HS-5 (cell line): Measurements from ENCODE around the gene CFAP410.
"Not testable (repeated sequence)": the region's sequence is repeated elsewhere in the genome, so short reads cannot be mapped to it uniquely, and the experiment has no call there.

Experiments
- DNase-seq: peaks from one replicate; pipeline ENCODE4 v3.0.0-alpha.2; 2012; ENCODE audit warnings: low read depth

CFAP410 gene

DNA sequence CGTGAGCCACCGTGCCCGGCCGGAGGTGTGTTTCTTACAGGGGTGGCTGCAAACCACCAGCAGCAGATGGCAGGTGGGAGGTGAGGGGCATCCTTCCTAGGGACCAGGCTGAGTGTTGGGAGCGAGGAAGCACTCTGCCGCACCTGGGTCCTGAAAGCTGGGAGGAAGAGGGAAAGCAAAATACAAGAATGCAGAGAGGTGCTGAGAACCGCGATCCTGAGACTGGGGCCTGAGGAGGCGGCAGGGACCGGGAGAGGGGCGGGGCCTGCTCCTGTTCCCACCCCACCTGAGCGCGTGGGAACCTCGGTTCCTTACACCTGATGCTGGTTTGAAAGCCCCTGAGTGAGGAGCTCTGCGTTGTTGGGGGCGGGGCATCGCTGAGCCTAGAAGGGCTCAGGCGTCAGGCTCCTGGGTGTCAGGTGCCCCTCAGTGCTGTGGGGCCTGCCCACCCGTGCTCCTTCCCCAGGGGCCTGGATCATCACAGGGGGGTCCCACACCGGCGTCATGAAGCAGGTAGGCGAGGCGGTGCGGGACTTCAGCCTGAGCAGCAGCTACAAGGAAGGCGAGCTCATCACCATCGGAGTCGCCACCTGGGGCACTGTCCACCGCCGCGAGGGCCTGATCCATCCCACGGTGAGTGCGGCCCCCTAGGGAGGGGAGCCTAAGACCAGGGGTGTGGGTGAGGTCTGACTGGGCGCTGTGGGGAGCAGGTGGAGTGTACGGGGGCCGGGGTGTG is 29.7 kb upstream of the CFAP410 start:
- DNase-seq: no peak

DNA sequence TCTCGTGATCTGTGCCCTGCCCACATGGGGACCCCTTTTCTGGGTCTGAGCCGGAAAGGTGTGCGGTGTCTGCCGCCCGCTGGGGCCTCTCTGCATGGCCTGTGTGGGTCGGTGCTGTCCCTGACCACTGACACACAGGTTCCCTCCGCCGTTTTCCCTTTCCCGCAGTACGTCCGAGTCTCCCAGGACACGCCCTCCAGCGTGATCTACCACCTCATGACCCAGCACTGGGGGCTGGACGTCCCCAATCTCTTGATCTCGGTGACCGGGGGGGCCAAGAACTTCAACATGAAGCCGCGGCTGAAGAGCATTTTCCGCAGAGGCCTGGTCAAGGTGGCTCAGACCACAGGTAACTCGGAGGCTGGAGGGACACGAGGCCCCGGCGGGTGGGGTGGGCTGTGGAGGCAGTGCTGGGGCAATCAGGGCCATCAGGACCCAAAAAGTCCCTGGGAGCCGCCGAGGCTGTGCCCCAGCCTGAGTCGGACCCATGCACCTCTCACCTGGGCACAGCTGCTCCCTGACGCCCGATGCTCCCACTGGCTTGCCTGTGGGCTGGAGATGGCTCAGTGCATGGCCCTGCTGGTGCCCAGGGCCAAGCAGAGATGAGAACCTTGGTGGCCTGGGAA is 27.5 kb upstream of the CFAP410 start:
- no peak for DNase-seq

GRCh38 chr21:44365967-44366585 is 26.9 kb upstream of the CFAP410 start:
- DNase-seq: no peak

DNA sequence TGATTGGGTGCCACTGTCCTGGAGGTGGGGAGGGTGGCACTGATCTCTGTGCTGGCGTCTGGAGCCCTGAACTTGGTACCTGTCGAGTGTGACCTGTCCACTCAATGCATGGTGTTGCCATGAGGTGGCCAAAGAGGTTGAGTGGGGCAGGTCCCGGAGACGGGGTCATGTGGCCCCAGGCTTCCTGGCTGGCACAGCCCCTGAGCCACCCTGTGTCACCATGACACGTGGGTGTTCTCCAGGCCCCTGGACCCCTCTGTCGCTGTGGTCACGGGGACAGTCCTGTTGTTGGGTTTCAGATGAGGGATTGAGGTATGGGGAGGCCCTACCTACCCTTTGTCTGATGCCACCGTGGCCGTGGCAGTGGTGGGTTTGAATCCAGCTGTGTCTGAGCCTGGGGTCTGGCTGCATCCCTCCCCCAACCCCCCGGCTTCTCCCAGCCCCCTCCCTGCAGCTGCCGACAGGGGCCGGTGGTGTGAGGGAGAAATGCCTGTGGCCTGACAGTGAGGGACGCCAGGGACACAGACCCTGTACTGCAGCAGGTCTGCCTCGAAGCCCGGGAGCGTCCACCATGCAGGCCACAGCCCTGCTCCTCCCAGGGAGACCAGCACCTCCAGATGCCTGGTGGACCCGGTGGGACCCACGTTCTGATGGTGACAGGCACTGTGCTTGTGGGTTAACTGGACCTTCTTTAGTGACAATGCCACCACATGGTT is 26.2 kb upstream of the CFAP410 start:
- no peak for DNase-seq

GRCh38 chr21:44364151-44365053 is 25.2 kb upstream of the CFAP410 start:
- DNase-seq: no peak

- no peak for DNase-seq
These were observed 24.1 kb upstream of the CFAP410 start for GRCh38 chr21:44363278-44363677.

DNA sequence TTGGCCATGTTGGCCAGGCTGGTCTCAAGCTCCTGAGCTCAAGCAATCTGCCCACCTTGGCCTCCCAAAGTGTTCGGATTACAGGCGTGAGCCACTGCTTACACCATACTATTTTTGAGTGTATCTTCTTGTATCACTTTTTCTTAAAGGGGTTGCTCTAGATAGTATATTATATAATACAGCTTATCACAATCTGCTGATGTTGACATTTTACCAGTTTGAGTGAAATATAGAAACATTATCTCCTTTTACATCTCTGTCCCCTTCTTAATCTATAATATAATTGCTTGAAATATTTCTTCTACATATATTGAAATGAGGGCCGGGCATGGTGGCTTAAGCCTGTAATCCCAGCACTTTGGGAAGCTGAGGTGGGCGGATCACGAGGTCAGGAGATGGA is 22.7 kb upstream of the CFAP410 start:
- DNase-seq: not testable (repeated sequence)

GRCh38 chr21:44360159-44360558 is 21.0 kb upstream of the CFAP410 start:
- no peak for DNase-seq

DNA sequence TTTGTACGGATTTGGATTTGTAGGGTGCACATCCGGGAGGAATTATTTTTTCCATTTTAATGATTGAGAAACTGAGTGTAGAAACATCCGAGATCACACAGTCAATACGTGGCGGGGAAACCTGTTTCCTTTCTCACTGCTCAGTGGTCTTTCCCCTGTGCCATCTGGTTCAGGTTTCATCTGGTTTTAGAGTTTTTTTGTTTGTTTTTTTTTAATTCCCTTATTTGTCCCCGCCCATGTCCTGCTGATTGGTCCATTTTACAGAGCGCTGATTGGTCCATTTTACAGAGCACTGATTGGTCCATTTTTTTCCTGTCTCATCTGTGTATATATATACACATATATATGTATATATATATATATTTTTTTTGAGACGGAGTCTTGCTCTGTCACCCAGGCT is 20.2 kb upstream of the CFAP410 start:
- DNase-seq: no peak

- DNase-seq: no peak
These were observed 18.1 kb upstream of the CFAP410 start for GRCh38 chr21:44357064-44357837.

- no peak for DNase-seq
These were observed 17.4 kb upstream of the CFAP410 start for GRCh38 chr21:44356636-44357035.

- DNase-seq: no peak
These were observed 17.0 kb upstream of the CFAP410 start for GRCh38 chr21:44356160-44356559.

DNA sequence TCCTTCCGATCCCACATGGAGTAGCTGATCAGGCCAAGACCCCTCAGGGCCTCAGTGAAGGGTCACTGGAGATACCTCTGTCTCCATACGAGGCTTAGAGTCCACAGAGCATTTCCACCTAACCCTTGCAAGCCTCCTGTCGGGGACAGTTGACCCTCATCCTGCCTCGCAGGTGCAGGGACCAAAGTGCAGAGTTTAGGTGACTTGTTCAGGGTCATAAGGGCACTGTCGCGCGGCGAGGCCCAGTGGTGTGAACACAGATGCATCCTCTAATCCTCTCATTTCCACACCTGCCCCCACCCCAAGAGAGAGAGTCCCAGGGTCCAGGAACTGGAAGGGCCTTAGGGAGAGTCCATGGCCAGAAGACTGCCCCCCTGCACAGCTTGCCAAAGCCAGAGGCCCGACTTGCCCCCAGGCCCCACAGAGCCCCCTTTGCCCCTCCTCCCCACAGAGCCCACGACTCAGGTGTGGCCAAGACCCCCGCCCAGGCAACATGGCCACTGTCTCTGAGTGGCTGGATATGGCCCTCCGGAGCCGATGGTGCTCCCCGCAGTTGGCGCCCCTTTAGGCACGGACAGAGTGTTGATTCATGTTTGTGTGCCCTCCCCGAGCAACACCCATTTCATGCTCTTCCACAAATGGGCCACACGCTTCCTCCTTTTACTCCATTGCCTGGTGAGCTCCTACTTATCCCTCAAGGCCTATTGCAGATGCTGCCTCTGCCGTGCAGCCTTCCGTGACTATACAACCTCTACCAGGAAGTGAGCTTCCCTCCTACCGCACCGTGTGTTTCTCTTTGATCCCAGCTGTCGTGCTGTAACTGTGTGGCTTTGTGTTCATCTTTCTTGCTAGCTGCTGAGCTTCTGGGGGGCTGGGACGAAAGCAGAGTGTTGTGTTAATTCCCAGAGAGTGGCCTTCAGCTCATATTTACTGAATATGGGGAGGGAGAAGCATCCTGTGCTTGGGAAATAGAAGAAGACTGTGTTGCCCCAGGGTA is 15.9 kb upstream of the CFAP410 start:
- no peak for DNase-seq

GRCh38 chr21:44354001-44354405 is 14.8 kb upstream of the CFAP410 start:
- no peak for DNase-seq

GRCh38 chr21:44353191-44353970 is 14.2 kb upstream of the CFAP410 start, which contains the start of gene TRPM2:
TSS of gene TRPM2 (plus strand) at chr21:44353621. CDS start at chr21:44353701, 80 bp downstream.
- no peak for DNase-seq

DNA sequence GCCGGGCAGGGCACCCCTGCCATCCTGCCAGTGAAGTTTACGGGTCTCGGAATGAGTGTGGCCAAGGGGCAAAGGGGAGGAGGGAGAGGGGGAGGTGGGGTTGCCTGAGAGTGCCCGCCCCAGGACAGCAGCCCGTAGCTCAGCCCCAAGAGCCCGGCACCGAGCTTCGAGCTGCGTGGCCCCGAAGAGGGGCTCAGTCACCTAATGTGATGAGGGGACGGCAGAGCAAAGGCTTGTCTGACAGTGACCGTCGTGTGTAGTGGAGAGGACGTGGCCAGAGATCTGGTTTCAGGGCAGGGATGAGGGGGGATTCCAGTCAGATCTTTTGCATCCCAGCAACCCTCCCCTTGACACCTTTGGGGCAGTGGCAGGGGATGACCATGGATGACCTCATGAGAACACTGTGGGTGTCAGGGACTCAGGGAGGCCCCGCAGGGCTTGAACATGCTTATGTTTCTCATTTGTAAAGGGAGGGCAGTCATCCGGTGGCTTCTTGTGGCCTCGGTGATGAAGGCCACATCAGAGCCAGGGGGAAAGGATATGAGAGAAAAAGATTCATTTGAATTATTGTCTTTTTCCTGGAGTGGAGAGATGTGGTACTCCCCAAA is 13.2 kb upstream of the CFAP410 start:
- no peak for DNase-seq

- DNase-seq: no peak
These were observed 12.5 kb upstream of the CFAP410 start for GRCh38 chr21:44351535-44352252.
